HT1080 (cell line): ENCODE data around the gene CNTNAP4. TPM values are rescaled to one million over a fixed set of nuclear protein-coding genes. Genes with fewer than 3 reads are reported as not detected.

ENCODE experiments used
- DNase-seq: peaks from one replicate; pipeline ENCODE4 v3.0.0-alpha.2; 2015; ENCODE audit warnings: low read depth
- total RNA-seq: library from RNA; depleted of rRNA; stranded (reverse); fragments of >200 nt; shearing (Covaris generic); gene quantifications from 2 replicates; pipeline ENCODE4 v1.2.3, GENCODE V29; 2014

The CNTNAP4 gene
- total RNA-seq, 1 experiment from 2014 or later: 0.05 TPM

GRCh38 chr16:76486740-76487139, 209.5 kb downstream of the CNTNAP4 start:
- DNase-seq: no peak

GRCh38 chr16:76487411-76488064, 210.3 kb downstream of the CNTNAP4 start:
- no peak for DNase-seq

- DNase-seq: no peak
Observed at GRCh38 chr16:76488065-76488417, 210.8 kb downstream of the CNTNAP4 start.

- DNase-seq: no peak
Observed at GRCh38 chr16:76490036-76490639, 212.9 kb downstream of the CNTNAP4 start.

- no peak for DNase-seq
Observed at GRCh38 chr16:76500006-76500405, 222.8 kb downstream of the CNTNAP4 start.

- DNase-seq: no peak
Observed at GRCh38 chr16:76502063-76502462, 224.9 kb downstream of the CNTNAP4 start.

- no peak for DNase-seq
Observed at GRCh38 chr16:76502555-76502954, 225.4 kb downstream of the CNTNAP4 start.

GRCh38 chr16:76503091-76503490, 225.9 kb downstream of the CNTNAP4 start:
- DNase-seq: no peak

- no peak for DNase-seq
Observed at GRCh38 chr16:76511203-76511602, 234.0 kb downstream of the CNTNAP4 start.

- DNase-seq: no peak
Observed at GRCh38 chr16:76518781-76519180, 241.6 kb downstream of the CNTNAP4 start.

- DNase-seq: no peak
Observed at GRCh38 chr16:76524356-76524755, 247.2 kb downstream of the CNTNAP4 start.

GRCh38 chr16:76524769-76525168, 247.6 kb downstream of the CNTNAP4 start:
- DNase-seq: no peak

- DNase-seq: no peak
Observed at GRCh38 chr16:76527244-76527643, 250.0 kb downstream of the CNTNAP4 start.

- no peak for DNase-seq
Observed at GRCh38 chr16:76529120-76529519, 251.9 kb downstream of the CNTNAP4 start.

GRCh38 chr16:76531236-76531635, 254.0 kb downstream of the CNTNAP4 start:
- DNase-seq: no peak

- DNase-seq: no peak
Observed at GRCh38 chr16:76532188-76532973, 255.2 kb downstream of the CNTNAP4 start.

GRCh38 chr16:76539609-76540008, 262.4 kb downstream of the CNTNAP4 start:
- no peak for DNase-seq

- no peak for DNase-seq
Observed at GRCh38 chr16:76541070-76541469, 263.9 kb downstream of the CNTNAP4 start.

- DNase-seq: no peak
Observed at GRCh38 chr16:76565542-76565941, 288.3 kb downstream of the CNTNAP4 start.

- no peak for DNase-seq
Observed at GRCh38 chr16:76571755-76572154, 294.6 kb downstream of the CNTNAP4 start.

GRCh38 chr16:76573281-76573680, 296.1 kb downstream of the CNTNAP4 start:
- DNase-seq: no peak

GRCh38 chr16:76574651-76575050, 297.4 kb downstream of the CNTNAP4 start:
- no peak for DNase-seq

- no peak for DNase-seq
Observed at GRCh38 chr16:76576526-76576925, 299.3 kb downstream of the CNTNAP4 start.
